ENCODE results near the gene BNC2.

Gene BNC2

DNA sequence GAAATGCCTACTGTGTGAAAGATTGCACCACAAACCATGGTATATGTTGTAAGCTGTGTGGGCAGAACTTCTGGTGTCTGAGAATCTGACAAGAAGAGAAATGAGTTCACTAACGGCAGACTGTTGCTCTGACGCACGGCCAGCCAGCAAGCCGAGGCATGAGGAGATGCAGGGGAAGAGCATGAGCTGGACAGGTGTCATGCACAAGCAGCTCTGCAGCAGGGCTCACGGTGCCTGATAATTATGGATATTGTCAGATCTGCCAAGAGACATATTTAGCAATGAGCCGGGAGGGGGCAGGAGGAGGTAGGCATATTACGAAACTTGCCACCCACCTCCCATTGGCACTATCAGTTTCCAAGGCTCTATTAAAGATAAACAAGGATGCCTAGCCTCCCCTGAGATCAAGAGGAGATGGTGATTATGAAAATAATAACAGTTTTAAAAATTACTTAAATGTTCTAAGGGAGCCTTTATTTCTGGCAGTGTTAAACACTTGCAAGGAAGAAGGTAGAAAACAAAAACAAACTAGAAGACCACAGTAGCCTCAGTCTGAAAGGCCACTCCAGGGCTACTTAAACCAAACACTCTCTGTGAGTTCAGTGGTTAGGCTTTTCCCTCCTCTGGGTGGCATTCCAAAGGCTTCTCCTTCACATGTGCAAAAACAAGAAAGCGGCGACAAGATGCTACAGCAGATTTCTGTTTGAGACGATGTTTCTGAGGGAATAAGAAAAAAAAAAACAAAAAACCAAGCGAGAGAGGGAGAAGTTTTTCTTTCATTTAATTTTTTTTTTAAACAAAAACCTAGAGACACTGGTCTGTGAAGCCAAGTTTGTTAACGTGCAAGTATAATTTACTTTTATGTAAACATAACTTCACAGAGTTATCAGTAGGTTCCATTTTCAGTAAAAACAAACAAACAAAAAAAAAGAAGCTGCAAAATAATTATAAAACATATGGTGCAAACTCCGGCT, 339.5 kb downstream of the BNC2 start:
- FAIRE-seq, result no peak

DNA sequence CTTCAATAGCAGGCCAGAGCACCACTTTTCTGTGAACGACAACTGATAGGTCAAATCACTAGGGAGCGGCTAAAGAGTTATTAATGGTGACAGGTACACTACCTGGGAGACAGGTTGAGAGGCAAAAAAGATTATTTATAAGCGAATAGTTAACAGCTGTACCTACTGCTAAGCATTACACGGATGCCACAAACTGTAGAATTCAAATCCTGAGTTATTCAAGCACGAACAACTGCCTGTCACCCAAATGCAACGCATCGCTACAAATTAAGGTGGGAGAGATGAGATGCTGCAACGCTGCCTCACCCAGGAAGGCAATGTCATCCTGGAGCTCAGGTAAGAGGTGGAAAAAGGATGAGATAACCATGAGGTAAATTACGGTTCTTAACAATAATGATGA, 342.9 kb downstream of the BNC2 start:
- no peak for FAIRE-seq

DNA sequence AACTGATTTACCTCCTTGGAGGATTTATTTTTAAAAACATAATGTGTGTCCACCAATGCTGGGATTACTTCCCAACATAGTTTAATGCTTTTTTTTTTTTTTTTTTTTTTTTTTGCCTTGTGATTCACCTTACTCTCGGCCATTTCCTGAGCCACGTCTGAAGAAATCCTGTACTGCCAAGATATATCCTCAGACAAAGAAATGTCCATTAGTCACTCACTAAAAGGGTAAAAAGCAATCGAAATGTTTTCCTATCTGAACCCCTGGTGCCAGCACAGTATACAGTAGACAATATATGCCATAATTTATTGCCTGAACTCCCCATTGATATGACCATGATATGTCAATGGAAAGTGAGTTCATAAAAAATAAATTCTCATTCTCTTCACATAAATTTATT, 344.1 kb downstream of the BNC2 start:
- FAIRE-seq, result no peak

DNA sequence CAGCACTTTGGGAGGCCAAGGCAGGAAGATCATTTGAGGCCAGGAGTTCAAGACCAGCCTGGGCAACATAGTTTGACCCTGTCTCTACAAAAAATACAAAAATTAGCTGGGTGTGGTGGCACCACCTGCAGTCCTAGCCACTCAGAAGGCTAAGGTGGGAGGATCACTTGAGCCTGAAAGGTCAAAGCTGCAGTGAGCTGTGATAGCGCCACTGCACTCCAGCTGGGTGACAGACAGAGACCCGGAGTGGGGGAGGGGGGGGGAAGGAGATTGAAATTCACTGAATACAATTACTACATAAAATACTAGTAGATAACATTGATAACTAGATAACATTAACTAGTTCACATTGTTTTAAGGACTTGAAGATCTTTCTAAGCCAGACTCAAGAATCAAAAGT, 345.6 kb downstream of the BNC2 start:
- no peak for FAIRE-seq

DNA sequence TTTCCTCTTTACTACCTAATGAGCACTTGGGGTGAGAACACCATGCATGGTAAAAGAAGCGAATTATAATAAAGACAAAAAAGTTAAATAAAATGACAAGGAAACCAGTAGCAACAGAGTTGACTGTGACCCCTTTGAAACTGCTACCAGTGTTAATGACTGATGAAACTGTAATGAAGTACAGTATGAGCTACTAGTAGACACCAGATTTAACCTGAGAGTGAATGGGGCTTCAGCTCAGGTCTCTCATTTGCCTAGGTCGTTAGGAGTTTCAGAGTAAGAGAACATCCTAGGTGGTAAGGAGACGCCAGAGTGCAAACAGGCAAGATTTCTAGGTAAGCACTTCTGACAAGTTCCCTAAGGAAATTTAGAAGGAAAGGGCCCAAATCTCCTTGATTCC, 346.4 kb downstream of the BNC2 start:
- no peak for FAIRE-seq

DNA sequence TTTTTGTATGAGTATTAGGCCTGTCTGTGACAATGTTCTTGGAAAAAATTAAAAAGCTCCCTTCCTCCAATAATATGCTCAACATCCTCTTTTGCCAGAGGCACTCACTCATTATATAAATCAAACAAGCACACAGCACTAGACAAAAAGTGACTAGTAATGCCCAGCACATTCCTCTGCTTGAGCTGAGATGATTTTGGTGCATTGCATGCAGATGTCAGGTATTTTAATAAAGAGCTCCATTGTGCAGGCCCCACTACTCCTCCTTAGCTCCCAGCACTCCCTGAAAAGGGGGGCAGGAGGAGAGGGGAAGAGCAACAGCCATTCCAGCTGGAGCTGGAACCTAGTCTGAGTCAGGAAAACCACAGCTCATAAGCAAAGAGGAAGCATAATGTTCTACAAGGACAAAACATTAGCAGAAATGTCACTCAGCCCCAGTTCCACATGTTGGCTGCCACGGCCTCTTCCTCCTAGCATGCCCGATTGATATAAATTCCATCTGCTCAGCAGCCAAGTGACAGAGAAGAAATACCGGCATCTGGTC, 348.5 kb downstream of the BNC2 start:
- FAIRE-seq, result no peak

DNA sequence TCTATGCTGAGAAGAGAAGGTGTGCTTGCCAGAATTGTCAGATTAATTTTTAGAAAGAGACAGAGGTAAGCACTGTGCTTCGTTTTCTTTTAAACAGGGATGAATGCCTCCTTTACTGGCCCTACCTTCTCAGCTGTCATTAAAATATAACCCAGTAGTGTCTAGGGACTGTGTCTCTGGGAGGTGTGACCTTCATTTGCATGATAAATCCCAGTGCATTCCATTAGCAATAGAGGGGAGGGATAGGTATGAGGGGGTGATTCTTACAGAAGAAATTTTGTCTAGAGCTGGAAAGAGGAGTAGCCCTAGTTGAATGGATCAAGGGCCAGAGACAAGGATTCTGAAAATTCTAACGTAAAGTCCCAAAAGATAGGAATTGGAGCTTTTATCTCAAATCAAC, 351.5 kb downstream of the BNC2 start:
- FAIRE-seq, result no peak

DNA sequence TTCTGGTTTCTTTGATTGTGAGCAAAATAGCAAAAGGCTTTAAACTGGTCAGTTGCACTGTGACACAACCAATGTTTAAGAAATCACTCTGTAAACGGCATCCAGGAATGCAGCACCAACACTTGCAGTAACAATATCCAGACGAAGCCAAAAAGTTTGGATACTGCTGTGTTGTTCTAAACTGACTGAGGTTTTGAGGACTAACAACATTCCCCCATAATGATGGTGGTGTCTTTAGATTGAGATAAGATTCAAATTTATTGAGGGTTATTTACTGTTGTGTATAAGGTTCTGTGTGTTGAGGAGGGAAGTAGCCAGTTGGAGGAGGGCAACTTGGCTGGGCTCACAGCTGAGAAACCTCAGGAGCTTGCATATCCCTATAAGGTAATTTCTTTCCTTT, 353.6 kb downstream of the BNC2 start:
- FAIRE-seq, result no peak

DNA sequence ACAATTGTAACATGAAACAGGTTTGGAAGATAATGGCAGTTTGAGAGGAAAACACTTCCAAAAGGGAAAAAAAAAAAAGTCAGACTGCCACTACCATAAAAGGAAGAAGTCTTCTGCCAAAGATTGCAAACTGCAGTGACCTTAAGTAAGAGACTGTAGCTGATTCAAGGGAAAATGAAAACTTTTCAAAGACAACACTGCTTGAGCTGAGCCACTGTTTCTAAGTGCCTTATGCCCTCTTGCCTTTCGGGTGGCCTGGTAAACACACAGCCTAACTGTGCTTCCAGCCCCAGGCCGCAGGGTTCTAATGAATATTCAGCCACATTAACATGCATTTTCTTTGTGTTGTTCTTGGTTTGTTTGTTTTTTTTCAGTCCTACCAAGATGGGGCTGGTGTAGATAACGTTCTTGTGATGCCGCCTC, 354.6 kb downstream of the BNC2 start:
- no peak for FAIRE-seq

DNA sequence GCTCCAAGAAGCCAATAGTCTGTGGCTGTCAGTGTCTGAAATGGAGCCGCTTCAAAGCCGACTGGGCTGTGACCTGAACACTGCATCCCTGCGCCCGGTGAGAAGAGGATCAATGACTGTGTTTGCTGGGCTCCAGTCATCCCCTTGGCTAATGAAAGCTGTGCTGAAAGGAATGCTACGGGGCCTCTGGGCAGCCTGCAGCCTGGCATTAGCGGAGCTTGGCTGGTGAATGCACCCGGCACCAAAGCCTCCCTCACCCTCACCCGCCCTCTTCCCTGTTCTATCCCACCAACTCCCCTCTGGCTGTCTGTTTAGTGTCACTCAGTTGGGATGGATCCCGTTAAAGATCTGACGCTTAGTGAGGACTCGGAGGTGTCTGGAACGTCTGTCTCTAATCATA, 355.3 kb downstream of the BNC2 start:
- FAIRE-seq, result no peak

DNA sequence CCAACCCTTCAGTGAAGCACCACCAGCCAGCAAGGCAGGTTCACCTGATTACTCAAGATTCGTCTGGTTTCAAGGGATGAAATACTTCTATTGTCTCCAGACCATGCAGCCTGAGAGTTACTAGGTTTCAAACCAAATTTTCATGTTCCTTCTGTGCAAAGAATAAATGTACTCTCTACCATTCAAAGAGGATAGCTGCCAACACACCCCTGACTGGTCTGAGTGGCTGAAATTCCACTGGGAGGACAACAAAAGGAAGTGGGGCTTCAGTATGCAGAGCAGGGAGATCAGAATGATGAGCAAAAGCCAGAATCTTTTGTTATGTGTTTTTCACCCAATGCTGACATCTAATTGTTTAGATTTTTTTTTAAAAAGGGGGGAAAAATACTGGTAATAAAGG, 356.3 kb downstream of the BNC2 start:
- no peak for FAIRE-seq

DNA sequence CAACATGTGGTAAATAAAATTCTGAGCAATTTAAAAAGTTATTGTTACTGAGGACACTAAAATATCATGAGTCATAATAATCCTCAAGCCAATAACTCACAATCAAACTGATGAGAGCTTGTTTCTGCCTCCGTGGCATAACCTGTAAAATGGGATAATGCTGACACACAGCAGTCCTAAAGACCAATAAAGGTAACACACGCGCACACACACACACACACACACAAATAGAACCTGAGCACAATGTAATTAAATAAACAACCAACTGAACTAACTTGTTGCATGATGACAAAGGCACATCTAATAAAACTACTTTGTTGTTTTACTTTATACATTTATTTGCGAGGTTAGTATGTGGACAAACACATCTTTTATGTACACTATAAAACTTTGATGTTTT, 358.2 kb downstream of the BNC2 start:
- FAIRE-seq, result no peak

DNA sequence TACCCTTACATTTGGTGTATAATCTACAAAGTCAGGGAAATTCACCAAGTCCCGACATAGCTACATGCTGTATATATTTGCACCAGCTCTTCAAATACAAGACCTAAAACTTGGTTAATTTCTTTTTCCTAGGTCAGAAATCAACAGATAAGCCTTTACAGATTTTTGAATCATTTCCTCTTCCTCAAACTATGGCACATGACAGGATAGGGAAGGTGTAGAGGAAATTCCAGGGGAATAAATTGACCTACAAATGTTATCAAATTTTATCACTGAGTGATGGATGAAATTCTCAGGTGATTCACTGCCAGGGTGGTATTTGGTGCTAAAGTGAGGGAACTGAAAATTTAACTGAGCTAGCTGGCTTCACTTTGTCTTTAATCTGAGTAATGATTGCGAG, 360.0 kb downstream of the BNC2 start:
- no peak for FAIRE-seq

DNA sequence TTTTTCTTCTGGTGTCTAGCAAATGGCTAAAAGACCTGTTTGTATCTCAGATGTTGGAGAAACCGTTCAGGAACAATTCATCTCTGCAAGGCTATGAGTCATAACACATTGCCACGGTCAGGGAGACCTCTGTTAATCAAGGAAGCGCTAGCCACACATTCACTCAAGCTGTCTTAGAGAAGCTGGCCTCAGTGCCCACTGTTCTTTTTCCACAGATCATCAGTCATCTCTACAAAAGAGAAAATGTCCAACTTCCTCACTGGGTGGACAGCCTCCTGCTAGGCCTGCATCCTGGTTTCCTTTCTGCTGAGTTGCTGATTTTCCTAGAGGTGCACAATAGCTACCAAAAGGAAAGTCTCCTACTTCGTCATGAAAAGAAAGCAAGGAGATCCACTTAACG, 360.5 kb downstream of the BNC2 start:
- FAIRE-seq, result no peak

DNA sequence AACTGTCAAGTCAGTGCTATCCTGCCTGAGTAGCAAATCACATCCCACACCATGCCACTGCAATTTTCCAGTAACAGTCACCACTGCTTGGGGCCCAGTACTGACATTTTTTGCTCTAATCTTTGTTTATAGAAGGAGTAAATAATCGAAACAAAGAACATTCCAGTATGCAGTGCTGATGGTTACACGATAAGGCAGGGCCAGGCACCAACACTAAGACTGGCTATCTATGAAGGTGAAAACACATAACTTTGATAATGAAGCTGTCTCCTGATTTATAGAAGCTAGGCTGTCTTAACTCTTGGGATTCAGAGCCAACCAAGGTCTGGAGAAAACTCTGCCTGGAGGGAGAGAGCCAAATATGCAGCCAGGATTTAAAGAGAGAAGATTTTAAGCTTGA, 365.3 kb downstream of the BNC2 start:
- FAIRE-seq, result no peak

DNA sequence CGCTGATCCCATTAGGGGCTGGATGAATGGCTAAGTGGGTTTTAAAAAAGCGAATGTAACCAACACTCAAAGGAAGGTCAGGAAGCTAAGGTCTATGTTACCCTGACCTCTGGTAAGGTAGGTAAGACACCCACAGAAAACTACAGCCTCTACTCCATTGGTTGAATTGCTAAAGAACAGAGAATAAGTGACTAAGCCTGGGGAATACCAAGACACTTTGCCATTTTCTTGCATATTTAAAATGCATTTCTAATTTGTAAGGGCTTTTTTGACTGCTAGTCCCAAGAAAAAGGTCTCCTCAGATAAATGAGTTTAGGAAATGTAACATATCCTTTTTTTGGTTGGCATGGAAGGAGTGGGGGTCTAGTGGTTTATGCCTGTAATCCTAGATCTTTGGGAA, 368.7 kb downstream of the BNC2 start:
- no peak for FAIRE-seq

DNA sequence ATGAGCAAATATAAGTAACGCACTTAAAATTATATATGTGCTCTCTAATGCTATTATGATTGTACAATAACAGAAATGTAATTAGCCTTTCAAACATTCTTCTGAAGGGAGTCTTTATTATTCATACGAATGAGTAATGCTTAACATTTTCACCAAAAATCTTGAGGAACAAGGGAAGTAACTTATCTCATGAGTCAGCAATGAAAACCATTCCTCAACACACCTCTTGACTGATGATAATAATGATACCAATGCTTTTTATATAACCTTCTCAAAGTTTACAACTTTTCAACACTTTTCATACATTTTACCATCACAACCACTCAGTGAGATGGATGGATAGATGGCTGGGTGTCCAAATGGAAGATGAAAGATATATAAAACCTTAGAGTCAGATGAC, 369.3 kb downstream of the BNC2 start:
- no peak for FAIRE-seq

DNA sequence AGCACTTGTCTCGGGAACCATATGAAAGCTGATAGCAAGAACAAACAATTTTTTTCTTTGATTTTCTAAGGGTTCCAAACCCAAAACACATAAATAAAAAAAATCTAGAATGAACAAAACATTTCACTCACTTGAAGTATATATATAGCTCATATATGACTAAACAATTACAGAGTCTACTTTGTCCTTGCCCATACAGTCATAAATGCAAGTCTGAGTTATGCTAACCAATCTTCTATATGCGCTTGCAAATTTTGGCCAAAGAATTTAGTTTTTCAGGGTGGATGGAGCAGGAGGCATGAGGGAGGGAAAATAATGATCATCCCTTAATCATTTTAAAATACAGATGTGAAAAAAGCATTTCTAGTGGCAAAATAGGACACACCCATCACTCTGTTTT, 370.1 kb downstream of the BNC2 start:
- FAIRE-seq, result no peak

DNA sequence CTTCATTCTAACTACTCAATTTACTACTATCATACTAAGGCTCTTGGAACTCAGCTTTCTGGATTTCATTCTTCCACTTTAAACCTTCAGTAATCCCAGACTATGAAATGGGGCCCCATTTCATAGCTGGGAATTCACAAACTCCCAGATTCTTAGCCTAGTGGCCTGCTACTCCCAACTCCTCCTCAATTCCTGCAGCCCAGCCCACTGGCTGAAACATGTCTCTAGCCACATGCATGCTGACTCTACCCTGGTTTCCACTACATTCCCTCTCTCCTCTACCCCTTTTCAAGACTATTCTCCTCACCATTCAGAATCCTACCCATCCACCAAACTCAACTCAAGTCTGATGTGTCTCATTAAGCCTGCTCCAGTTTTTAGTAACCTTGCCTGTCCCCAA, 370.6 kb downstream of the BNC2 start:
- no peak for FAIRE-seq

DNA sequence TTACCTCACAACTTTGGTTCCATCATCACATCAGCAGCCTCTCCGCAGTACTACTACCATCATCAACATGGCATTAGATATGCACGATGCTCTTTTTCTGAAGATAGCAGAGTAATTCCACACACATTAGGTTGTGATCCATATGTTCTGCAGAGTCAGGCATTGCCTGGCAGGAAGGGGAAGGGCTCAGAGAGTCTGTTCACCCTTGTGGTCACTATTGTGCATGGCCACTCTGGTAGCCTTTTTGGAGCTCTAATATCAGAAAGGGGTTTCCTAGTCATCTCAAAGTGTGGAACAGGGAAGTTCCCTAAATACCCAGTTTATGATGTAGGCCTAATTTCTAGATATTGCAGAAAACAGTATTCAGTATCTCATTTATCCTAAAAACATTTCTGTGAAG, 373.6 kb downstream of the BNC2 start:
- FAIRE-seq, result no peak

DNA sequence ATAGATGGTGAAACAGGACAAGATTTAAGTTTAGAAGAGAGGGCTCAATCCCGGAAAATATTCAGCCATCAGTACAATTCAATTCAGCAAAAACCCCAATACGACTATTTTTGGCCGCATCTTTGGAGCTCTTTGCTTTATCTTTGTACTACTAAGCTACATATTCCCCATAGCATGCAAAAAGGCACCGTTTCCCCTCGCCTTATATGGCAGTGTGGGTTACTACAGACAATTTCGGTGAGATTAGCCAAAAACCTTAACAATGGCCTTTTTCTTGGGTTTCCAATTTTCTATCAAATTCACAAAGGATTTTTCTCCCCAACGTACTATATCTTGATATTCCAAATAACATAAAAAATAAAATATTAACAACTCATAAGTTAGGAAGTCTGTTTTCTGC, 382.6 kb downstream of the BNC2 start:
- no peak for FAIRE-seq

DNA sequence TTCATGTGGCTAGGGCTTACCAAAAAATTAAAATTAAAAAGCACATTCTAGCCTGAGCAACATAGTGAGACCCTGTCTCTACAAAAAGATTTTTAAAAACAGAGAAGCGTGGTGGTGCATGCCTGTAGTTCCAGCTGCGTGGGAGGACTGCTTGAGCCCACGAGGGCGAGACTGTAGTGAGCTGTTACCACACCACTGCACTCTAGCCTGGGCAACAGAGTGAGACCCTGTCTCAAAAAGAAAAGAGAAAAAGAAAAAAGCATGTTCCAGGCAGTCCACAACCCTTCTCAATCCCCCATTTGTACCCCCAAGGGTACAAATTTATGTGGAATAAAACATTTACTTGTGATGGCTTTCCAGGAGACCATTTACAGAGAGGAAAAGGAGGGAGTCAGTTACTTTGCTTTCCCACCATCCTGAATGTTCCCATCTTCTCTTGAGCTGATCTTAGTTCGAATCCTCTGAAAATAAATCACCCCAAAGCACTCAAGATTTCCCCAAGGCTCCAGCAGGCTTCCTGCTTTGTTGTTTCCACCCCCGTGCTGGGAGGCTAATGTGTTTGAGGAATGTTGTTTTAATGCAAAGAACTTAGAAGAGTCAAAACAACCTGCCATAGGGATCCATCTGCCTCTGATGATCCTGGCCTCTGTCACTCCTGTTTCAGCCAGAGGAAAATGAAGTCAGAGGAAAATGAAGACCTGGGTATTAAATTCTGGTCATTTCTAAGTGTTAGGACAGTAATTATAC, 384.7 kb downstream of the BNC2 start:
- no peak for FAIRE-seq

DNA sequence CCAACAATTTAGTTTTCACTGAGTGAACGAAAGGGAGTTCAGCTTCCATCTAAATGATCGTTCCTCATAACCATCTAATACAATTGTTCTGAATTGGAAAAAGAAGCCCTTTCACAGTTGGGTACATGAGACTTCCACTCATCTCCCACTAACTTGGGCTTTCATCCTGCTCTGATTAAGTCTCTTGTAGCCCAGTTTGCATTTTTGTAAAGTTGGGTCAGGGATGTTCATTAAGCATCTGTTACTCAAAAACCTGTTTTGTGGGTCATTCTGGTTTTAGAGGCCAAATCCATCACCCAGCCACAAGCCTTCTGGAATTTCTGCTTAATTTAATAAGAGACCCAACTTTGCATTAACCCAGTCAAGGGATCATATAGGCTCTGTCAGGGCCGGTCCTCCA, 385.3 kb downstream of the BNC2 start:
- no peak for FAIRE-seq

DNA sequence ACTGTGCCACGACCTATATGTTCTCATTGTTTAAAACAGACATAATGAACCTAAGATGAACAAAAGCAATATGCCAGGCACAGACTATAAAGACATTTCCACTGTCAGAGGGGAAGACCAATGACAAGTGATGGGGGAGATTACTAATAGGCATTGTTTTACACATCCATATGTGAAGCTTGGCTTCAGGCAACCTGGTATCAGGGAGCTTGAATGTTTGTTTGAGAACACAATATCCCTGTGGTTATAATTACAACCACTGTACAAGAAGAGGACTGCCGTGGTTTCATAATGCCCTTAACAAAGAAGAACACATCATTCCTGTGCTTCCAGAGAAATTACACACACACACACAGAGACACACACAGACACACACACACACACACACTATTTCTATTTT, 385.7 kb downstream of the BNC2 start:
- no peak for FAIRE-seq

Data from A204.1 (cell line).